Lower lobe of right lung (tissue), 2 donors: ENCODE measurements around the gene BBLN. TPM values are rescaled to one million over a fixed set of nuclear protein-coding genes. Genes with fewer than 3 reads are reported as not detected.
A peak's percentile ranks its signal among the peaks of the same experiment; 100 is the strongest.

ENCODE experiments used
- ATAC-seq, 2 donors: fragments of 200-7000 bp; cut with Tn5 transposase; one replicate each; pipeline ENCODE4 v1.9.1; 2020 to 2022; ENCODE audit warnings: mild to moderate bottlenecking in 2 of 2, moderate library complexity in 2 of 2
- DNase-seq: peaks from one replicate; pipeline ENCODE4 v3.0.0-alpha.2; 2020
- H3K27ac ChIP-seq: fragments of 200-600 bp; one replicate; pipeline ENCODE4 v1.8.0; 2022
- H3K27me3 ChIP-seq: fragments of 200-600 bp; one replicate; pipeline ENCODE4 v1.8.0; 2022; ENCODE audit warnings: low read depth
- H3K36me3 ChIP-seq: fragments of 200-600 bp; one replicate; pipeline ENCODE4 v1.8.0; 2022; ENCODE audit warnings: mild to moderate bottlenecking
- H3K4me1 ChIP-seq: fragments of 200-600 bp; one replicate; pipeline ENCODE4 v1.8.0; 2022
- H3K4me3 ChIP-seq: fragments of 200-600 bp; one replicate; pipeline ENCODE4 v1.8.0; 2022; ENCODE audit warnings: mild to moderate bottlenecking
- H3K9me3 ChIP-seq: fragments of 200-600 bp; one replicate; pipeline ENCODE4 v1.8.0; 2022
- intact Hi-C: fragments of 100-400 bp; cut with DNase I; formaldehyde crosslinking; loops from one replicate; pipeline ENCODE4 v1.11.0; 2022
- total RNA-seq: library from RNA; stranded (reverse); fragmentation: NEBNext Ultra II Directional; extraction: Animal tissue kit (Norgen Biotek cat#: 25700); gene quantifications from one replicate; pipeline ENCODE4 v1.2.1, GENCODE V29; 2021
- TF ChIP-seq, protein P1 (sequence below): fragments of 200-600 bp; IDR thresholded peaks from one replicate; pipeline ENCODE4 v1.8.0; 2022; ENCODE audit warnings: antibody characterized with exemption, mild to moderate bottlenecking
- donor health status: DM: no; HTN: yes; CAD: no; lungs with severe emphysema.

The BBLN gene
- total RNA-seq, 1 donor from 2014 or later = 47.9 TPM

DNA sequence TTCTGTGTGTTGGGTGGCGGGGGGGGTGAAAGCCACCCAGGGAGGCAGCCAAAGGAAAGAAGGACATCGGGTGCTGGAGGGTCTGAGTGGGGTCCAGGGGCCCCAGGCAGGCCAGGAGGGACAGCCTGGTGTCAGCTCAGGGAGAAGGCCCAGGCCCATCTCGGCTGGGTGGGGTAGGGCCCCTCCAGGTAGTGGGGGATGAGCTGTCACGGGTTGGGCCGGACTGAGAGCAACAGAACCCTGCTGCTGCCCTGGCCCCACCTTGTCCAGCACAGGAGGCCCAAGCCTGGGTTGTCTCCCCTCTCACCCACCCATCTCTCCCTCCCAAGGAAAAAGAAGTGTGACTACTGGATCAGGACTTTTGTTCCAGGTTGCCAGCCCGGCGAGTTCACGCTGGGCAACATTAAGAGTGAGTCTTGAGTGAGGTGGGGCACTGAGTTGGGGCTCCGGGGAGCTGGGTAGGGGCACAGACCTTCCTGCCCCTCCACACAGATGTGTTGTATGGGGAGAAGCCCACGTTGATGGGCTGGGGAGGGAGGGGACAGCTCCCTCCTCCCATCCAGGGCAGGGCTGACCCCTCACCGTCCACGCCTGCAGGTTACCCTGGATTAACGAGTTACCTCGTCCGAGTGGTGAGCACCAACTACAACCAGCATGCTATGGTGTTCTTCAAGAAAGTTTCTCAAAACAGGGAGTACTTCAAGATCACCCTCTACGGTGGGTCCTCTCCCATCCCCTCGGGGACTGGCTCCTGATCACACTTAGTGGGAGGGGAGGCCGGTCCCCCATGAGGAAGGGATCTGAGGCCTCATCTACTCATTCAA lies 8.5 kb upstream of the BBLN start:
- DNase-seq = peak; percentile 41

DNA sequence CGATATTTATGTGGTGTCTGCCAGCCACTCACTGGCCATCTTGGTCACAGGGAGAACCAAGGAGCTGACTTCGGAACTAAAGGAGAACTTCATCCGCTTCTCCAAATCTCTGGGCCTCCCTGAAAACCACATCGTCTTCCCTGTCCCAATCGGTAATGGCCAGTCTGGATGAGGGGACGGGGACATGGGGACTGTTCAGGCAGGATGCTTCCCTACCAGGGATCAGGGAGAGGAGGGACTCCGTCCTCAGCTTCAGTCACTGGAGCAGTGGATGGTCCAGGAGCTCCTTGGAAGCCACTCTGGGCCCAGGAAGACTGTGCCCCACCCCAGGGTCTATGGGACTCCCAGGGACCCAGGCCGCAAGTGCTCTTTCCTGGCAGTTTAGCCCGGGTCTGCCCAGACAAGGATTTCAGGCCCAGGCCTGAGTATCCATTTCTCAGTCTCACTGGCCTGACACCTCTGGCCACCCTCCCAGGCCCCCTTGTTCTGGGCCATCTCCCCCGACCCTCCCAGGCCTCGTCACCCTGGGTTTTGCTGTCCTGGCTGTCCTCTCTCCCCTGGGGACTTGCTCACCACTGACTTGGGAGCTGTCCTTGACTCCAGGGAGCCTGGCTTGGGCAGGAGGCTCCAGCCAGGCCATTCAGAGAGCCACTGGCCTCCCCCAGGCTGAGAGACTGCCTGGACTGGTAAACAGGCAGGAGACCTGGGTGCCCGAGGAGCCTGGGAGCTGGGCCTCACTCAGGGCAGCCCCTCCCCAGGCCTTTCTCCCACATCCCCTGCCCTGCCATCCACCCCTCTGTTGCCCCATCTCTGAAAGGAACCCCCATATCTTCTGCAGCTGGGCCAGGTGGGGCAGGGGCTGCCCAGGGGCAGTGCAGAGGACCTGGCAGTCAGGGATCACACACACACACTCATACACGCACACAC lies 7.7 kb upstream of the BBLN start:
- peaks cover 25% of the 10 kb centered on the region for H3K4me1 ChIP-seq
- DNase-seq (peak; percentile 31), ATAC-seq (no peak)
- TF ChIP-seq, protein P1, sequence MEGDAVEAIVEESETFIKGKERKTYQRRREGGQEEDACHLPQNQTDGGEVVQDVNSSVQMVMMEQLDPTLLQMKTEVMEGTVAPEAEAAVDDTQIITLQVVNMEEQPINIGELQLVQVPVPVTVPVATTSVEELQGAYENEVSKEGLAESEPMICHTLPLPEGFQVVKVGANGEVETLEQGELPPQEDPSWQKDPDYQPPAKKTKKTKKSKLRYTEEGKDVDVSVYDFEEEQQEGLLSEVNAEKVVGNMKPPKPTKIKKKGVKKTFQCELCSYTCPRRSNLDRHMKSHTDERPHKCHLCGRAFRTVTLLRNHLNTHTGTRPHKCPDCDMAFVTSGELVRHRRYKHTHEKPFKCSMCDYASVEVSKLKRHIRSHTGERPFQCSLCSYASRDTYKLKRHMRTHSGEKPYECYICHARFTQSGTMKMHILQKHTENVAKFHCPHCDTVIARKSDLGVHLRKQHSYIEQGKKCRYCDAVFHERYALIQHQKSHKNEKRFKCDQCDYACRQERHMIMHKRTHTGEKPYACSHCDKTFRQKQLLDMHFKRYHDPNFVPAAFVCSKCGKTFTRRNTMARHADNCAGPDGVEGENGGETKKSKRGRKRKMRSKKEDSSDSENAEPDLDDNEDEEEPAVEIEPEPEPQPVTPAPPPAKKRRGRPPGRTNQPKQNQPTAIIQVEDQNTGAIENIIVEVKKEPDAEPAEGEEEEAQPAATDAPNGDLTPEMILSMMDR = no peak
- no peaks in the 10 kb centered on the region for H3K36me3 ChIP-seq
- intact Hi-C loops = no loop called here
- H3K27ac ChIP-seq = no peak overlapping the region
- H3K4me3 ChIP-seq = no peak overlapping the region
- H3K27me3 ChIP-seq = no peaks in the 10 kb centered on the region
- H3K9me3 ChIP-seq = no peaks in the 10 kb centered on the region

More for the DNA sequence above, 8.5 kb upstream of the BBLN start:
- H3K4me3 ChIP-seq = no peak overlapping the region
- H3K36me3 ChIP-seq = no peaks in the 10 kb centered on the region
- intact Hi-C loops = no loop called here
- no peak overlapping the region for H3K27ac ChIP-seq
- no peaks in the 10 kb centered on the region for H3K27me3 ChIP-seq
- ATAC-seq = no peak
- H3K4me1 ChIP-seq = peaks cover 25% of the 10 kb centered on the region
- TF ChIP-seq, protein P1 = no peak
- no peaks in the 10 kb centered on the region for H3K9me3 ChIP-seq

DNA sequence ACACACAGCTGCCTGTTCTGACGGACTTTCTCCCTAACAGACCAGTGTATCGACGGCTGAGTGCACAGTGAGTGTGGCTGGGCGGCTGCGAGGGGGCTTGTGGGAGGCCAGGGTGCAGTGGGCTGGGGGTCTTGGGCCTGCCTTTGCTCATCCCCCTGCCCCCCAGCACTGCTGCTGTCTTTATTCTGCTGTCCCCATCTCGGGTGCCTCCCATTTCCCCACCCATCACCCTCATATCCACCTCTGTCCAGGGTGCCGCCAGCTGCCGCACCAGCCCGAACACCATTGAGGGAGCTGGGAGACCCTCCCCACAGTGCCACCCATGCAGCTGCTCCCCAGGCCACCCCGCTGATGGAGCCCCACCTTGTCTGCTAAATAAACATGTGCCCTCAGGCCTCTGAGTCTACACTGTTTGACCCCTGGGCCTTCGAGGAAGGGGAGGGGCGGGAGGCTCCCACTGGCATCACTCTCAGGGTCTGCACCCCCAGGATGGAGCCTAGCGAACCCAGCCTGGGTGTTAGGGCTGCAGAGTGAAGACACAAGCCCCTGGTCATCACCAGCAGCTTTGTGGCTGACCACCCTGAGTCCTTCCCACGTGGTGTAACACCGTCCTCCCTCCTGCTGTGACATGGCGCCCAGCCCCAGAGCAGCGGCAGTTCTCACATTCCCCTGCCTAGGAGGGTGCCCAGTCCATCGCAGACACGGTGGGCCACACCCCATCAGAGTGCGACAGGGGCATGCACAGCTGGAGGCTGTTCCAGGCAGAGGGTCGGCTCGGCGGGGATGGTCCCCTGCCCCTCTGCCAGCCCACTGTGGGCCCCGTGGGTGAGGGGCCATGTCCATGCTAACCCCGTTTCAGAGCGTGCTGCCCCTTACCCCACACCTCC lies 6.8 kb upstream of the BBLN start:
- H3K27ac ChIP-seq = no peak overlapping the region
- no peaks in the 10 kb centered on the region for H3K9me3 ChIP-seq
- intact Hi-C loops = no loop called here
- peak; percentile 28 for DNase-seq
- TF ChIP-seq, protein P1 = no peak
- peaks cover 25% of the 10 kb centered on the region for H3K4me1 ChIP-seq
- H3K36me3 ChIP-seq = no peaks in the 10 kb centered on the region
- no peak overlapping the region for H3K4me3 ChIP-seq
- ATAC-seq = no peak
- H3K27me3 ChIP-seq = no peaks in the 10 kb centered on the region

DNA sequence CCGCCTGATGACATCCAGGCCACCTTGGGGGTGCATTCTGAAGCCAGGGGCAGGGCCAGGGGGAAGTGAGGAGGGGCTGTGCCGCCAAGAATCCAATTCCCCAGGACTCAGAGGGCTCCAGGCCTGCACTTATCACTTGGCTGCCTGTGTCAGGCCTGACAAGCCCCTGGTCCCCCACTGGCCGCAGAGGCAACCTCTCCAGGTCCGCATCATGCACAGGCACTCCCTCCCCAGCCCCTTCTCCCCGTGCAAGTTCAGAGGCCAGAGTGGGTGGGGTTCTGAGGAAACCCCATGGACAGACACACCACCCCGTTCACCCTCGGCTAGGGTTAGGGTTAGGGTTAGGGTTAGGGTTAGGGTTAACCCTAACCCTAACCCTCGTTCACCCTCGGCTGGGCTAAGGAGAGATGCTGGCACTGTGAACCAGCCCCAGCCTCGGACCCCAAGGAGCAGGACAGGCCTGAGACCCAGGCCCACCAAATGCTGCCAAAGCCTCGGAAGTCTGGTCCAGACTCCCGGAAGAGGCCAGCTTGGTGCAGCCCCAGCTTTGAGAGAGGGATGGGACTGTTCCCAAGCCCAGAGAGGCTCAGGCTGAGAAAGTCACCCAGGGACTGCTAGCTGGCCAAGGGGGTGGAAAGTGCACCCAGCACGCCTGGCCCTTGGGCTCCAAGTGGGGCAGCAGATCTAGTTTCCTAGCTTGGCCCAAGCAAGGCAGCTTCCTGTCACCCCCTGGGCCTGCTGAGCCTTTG lies 5.9 kb upstream of the BBLN start:
- ATAC-seq (no peak), DNase-seq (peak; percentile 31)
- Histone ChIP-seq H3K4me3 (no peak overlapping the region), H3K27ac (no peak overlapping the region), H3K36me3 (no peaks in the 10 kb centered on the region), H3K4me1 (peaks cover 17% of the 10 kb centered on the region), H3K27me3 (no peaks in the 10 kb centered on the region), H3K9me3 (no peaks in the 10 kb centered on the region)
- TF ChIP-seq, protein P1 = no peak
- intact Hi-C loops = no loop called here
